ENCODE measurements around the gene IMMP2L.
A peak's percentile ranks its signal among the peaks of the same experiment; 100 is the strongest.

The IMMP2L gene

GRCh38 chr7:111051832-111052231, 510.5 kb downstream of the IMMP2L start:
- no peak for TF ChIP-seq CTCF (IDR thresholded peaks at IDR 0.05; ENCODE audit: insufficient read depth, low read depth, low read length, missing control alignments)
- DNase-seq (ENCODE audit: low read depth), result no peak
- no peak overlapping the region for H3K4me3 ChIP-seq (ENCODE audit: low read length)

DNA sequence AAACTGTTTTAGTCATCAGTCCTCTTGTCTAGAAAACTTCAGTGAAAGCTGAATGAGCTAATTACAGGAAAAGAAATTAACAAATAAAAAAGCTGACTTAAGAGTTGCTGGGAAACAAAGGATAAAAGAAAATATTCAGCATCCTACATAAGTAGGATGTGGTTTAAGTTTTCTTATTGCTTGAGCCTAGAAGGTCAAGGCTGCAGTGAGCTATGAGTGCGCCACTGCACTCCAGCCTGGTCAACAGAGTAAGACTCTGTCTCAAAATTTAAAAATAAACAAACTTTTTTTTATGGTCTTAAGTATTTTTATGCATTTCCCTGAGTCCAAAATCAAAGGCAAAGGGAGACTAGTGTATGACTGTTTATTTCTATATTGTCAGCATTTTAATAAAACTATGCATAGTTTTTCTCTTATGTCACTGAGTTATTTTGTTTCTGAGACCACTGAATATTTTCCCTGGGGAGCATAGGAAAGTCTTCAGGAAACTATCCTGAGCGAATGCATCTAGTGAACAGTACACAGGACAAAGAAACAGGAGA, 511.3 kb downstream of the IMMP2L start:
- no peak for DNase-seq (ENCODE audit: low read depth)
- H3K4me3 ChIP-seq (ENCODE audit: low read length), result no peak overlapping the region
- TF ChIP-seq CTCF (IDR thresholded peaks at IDR 0.05; ENCODE audit: insufficient read depth, low read depth, low read length, missing control alignments), result no peak

- TF ChIP-seq CTCF (IDR thresholded peaks at IDR 0.05; ENCODE audit: insufficient read depth, low read depth, low read length, missing control alignments), result no peak
Observed at GRCh38 chr7:111049971-111050680, 512.2 kb downstream of the IMMP2L start.

GRCh38 chr7:111047595-111047994, 514.7 kb downstream of the IMMP2L start:
- H3K4me3 ChIP-seq (ENCODE audit: low read length), result no peak overlapping the region
- no peak for TF ChIP-seq CTCF (IDR thresholded peaks at IDR 0.05; ENCODE audit: insufficient read depth, low read depth, low read length, missing control alignments)
- DNase-seq (ENCODE audit: low read depth), result no peak

More at GRCh38 chr7:111049971-111050680, 512.2 kb downstream of the IMMP2L start:
- no peak for DNase-seq (ENCODE audit: low read depth)
- H3K4me3 ChIP-seq (ENCODE audit: low read length), result no peak overlapping the region

DNA sequence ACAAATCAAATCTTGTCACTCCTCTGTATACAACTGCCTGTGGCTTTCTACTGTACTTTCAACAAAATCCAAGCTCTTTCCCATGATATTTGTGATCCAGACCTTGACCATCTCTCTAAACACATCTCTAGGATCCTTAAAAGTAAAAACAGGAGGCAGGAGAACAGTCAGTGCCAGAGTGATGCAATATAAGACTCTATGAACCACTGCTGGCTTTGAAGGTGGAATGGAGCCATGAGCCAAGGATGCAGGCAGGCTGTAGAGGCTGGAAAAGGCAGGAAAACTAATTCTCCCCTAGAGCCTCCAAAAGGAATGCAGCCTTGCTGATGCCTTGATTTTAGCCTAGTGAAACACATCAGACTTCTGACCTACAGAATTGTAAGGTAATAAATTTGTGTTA, 516.8 kb downstream of the IMMP2L start:
- no peak for TF ChIP-seq CTCF (IDR thresholded peaks at IDR 0.05; ENCODE audit: insufficient read depth, low read depth, low read length, missing control alignments)
- H3K4me3 ChIP-seq (ENCODE audit: low read length), result no peak overlapping the region
- DNase-seq (ENCODE audit: low read depth), result peak; percentile 2

DNA sequence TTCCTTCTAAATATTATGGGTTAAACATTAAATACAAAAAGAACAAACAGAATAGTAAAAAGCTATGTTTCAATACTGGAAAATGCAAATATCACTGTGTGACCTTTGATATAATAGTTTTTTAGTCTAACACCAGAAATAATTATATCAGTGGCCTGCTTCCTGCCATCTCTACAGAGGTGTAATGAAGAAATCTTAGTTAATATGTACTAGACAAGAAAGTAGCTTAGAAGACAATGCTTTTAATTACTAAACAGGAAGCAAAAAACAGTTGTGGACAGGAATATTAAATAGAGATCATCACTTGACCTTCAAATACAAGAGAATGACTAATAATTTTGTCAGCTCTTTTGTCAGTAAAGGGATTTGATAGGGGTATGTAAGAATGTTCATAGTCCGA, 518.7 kb downstream of the IMMP2L start:
- TF ChIP-seq CTCF (IDR thresholded peaks at IDR 0.05; ENCODE audit: insufficient read depth, low read depth, low read length, missing control alignments), result no peak
- H3K4me3 ChIP-seq (ENCODE audit: low read length), result no peak overlapping the region
- DNase-seq (ENCODE audit: low read depth), result no peak

GRCh38 chr7:111042842-111043241, 519.5 kb downstream of the IMMP2L start:
- TF ChIP-seq CTCF (IDR thresholded peaks at IDR 0.05; ENCODE audit: insufficient read depth, low read depth, low read length, missing control alignments), result no peak
- DNase-seq (ENCODE audit: low read depth), result no peak
- no peak overlapping the region for H3K4me3 ChIP-seq (ENCODE audit: low read length)
